Measurements from ENCODE around the gene SMYD3.

Gene SMYD3

DNA sequence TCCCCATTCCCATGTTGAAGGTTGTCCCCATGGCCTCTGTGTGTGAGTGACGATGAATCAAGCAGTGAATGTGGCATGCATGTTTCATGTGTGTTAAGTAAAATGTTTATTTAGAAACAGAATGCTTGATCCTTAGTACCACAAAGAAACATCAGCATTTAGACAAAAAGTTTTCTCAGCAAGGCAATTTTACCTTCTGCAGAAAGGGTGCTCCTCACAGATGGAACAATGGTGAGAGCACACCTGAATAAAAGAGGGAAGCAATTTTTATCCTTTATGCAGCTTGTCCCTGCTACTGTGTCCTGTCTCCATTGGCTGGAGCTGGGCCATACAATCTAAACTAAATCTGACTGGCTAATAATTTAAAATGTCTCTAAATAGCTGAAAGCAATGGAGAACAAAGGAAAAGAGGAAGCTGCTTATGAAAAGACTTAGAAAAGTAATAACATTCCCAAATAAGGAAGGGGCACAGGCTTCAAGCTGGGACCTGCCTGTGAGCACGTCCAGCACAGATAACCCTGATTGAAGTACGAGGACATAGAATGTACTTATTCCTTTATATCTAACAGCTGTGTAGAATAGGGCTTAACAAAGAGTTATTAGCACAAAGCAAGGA, 8.4 kb upstream of the SMYD3 start:
- DNase-seq: peak; percentile 29 to 47

GRCh38 chr1:246513619-246514343, 6.7 kb upstream of the SMYD3 start:
- no peak for DNase-seq

- DNase-seq: no peak
Measured at GRCh38 chr1:246513041-246513440, 6.0 kb upstream of the SMYD3 start.

- DNase-seq: no peak
Measured at GRCh38 chr1:246512635-246513034, 5.6 kb upstream of the SMYD3 start.

GRCh38 chr1:246512230-246512629, 5.2 kb upstream of the SMYD3 start:
- no peak for DNase-seq

DNA sequence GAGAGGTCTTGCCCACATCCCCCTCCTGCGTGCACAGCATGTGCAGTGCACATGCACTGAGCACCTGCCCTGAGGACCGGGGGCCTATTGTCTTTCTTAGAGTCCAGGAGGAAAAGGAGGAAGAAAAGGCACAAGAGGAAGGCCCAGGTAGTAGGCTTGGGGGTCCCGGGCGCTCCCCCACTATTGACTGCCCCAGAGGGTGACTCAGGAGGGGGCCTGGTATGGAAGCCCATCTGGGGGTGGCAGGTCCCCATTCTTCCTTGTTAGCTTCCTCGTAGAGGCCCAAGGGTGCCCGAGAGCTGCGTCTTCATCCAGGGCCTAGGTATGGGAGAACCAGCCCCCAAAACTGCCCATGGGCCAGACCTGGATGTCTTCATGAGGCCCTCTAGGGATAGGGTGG, 4.1 kb upstream of the SMYD3 start:
- no peak for DNase-seq

DNA sequence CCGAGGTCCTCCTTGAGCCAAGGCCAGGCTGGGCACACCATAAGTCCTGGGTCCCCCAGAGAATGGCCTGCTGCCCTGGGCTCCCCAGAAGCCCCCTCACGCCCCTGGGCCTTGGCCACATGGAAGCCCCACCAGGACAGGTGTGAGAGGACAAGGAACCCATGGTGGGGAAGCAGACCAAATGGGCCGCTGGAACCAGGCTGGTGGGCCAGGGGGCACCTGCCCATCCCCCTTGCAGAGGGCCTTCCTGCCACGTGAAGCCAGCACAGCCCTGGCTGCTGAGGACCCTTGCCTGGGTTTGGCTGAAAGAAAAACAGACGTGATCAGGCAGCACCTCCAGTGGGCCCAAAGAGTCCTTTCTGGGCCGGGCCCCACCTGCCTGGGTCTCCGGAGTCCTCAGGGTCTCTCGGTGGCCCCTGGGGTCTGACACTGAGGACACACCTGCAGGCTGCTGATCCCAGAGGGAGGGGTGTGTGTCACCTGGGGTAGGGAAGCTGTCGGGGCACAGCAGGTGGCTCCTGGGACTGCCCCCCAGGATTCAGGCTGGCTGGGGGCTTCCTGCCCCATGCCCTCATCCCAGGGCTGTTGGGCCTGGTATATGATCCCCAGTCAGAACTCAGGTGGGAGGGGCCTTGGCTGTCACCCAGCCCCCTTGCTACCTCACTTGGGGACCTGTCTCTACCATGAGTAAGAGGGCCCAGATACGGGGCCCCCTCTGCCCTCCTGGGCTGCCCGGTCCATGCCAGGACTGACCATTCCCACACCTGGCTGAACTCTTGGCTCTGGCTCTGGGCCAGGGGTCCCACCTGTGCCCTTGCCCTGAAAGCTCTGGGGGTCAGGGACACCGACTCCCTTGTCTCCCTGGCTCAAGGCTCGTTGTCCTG, 3.3 kb upstream of the SMYD3 start:
- no peak for DNase-seq

DNA sequence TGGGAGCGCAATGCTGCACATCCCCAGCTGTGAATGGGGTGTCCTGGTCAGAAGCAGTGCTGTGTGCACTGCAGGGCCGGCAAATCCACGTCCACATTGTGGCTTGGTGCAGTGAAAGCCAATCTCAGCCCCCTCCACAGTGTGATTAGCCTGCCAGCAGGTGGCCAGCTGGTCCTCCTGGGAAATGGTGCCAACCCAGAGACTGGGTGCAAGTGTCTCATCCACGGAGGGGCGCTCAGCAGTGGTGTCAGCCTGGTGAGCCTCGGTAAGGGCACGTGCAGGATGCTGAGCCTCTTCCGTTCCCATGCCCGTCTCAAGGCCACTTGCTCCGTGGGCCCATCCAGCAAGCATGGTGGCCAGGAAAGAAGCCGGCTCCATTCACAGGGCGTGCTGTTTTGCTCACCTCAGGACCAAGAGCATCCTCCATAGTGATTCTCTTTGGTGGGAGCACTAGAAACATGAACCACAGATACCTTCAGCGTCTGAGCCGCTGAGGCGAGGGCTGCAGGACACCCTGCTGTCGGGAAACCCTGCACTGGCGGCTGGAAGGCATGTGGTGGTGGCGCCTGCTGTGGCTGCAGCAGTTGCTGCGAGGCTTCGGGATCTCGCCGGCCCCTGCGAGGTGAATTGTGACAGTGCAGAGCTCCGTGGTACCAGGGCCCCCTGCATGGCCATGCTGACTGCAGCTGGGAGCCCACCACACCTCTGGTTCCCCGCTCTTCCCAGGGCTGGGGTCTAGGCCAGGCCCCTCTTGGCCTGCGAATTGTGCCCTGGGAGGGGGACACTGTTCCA, 2.0 kb upstream of the SMYD3 start:
- no peak for DNase-seq

GRCh38 chr1:246506367-246506673, 759 bp downstream of the SMYD3 start:
- DNase-seq: no peak

GRCh38 chr1:246503341-246503740, 3.7 kb downstream of the SMYD3 start:
- no peak for DNase-seq

DNA sequence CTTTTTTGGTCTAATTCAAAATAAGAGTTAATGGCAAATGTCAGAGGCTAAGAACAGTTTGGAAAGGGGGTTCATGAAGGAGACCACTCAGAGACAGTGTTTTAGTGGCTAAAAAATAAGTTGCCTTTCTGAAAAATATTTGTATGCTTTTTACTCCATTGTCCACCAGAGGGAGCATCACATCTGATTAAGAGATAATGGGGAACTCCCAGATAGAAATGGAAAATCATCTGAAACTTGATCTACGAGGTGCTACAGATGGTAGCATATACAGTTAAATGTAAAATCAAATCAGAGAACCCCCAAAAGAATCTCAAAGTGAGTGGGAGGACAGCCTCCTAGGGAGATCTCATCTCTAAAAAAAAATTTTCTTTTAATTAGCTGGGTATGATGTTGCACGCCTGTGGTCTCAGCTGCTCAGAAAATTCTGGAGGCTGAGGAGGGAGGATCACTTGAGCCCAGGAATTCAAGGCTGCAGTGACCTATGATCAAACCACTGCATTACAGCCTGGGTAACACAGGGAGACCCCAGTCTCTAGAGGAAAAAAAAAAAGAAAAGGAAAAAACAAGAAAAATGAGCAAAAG, 9.7 kb downstream of the SMYD3 start:
- DNase-seq: peak; percentile 79 to 89

- peak; percentile 73 to 85 for DNase-seq
Measured at GRCh38 chr1:246492611-246493245, 14.4 kb downstream of the SMYD3 start.

DNA sequence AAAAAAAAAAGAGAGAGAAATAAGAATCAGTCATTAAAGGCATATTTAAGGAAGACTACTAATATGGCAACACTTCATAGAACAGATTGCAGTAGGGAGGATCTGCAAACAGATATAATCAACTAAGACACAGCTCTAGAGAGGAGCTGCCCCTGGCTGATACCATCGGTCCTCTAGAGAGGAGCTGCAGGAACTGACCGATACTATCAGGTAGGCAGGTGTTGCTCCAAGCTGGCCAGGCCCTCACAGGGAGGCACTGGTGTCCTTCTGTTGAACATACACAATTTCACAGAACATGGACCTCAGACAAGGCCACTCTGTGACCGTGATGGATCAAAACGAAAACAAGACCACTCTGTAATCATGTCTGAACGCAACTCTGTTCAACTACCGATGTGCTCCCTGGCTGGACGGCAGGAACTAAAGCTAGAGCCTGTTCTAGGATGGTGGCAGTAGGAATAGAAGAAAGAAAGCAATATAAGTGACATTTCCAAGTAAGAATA, 15.5 kb downstream of the SMYD3 start:
- DNase-seq: no peak

DNA sequence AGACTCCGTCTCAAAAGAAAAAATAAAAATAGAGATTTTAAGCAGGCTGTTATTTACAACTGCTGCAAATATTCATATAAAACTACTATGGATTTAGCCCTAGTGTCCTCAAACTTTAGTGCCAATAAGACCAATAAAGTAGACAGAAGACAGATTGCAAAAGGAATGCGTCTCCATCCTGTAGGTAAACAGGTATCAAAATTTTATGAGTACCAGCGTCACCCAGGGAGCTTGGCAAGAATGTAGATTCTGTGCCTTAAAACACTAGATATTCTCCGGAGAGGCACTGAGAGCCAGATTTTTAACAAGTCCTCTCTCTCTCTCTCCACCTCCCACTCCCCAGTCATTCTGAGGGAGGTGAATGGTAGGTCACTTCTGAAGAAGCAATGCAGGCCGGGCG, 18.4 kb downstream of the SMYD3 start:
- no peak for DNase-seq

DNA sequence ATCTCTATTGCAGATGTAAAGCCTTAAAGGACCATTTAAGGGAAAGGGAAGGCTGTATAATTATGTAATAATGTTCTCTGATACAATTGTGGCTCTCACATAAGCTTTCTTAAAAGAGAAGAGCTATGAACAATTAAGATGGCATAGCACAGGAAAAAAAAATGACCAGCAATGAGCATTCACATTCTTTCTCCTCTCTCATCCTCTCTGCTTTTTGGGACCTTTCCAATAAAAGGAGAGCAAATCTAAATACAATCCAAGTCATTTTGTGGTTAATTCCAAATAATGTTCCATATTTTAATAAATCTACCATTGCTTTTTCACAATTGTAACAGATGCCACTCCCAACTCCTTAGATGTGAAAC, 23.5 kb downstream of the SMYD3 start:
- DNase-seq: no peak

GRCh38 chr1:246482805-246483568, 24.1 kb downstream of the SMYD3 start:
- DNase-seq: no peak

DNA sequence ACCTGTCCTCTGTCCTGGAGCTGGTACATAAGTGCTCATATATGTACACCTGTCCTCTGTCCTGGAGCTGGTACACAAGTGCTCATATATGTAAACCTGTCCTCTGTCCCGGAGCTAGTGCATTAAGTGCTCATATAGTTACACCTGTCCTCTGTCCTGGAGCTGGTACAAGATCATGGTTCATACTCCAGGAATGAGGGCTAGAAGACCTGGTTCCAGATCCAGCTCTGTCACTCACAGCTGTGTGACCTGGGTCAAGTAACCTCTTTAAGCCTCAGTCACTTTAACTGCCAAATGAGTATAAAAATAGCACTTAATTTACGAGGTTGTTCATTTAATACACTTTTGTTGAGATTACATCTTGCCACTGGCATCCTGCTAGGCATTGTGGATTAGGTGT, 28.0 kb downstream of the SMYD3 start:
- DNase-seq: no peak

DNA sequence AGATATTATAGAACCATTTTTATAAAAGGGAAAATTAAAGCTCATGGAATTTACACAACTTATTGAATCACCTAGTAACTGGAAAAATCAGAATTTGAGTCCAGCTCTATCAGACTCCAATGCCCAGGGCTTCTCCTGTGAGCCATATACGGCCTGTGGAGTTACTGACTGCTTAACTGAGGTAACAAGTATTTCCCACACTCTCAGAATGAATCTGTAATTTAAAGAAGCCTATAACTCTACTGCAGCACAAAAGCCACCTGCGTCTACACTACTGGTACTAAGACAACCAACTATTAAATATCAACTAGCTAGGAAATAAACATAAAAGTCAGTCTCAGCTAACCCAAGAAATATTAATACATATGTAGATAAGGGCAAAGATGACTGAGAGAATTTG, 29.4 kb downstream of the SMYD3 start:
- DNase-seq: no peak

GRCh38 chr1:246476771-246477170, 30.3 kb downstream of the SMYD3 start:
- DNase-seq: no peak

GRCh38 chr1:246471688-246472087, 35.4 kb downstream of the SMYD3 start:
- DNase-seq: no peak

DNA sequence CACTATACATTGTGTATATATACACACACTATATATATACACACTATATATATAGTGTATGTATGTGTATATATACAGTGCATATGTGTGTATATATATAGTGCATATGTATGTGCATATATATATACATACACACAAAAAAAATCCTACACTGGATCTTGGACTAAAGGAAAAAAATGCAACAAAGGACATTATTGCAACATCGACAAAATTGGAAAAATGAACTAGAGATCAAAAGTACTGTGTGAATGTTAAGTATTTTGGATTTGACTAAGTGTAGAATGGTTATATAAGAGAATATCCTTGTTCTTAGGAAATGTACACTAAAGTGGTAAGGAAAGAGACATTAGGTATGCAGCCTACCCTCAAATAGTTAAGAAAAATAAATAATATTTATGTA, 36.5 kb downstream of the SMYD3 start:
- no peak for DNase-seq

All from Kasumi-1 (cell line).